SH-SY5Y (cell line): ENCODE measurements around the gene PTAFR.

Source experiments
- GATA2 ChIP-seq: IDR thresholded peaks from 2 replicates; pipeline ENCODE4 v1.6.1; 2011; ENCODE audit warnings: mild to moderate bottlenecking, low read depth, low read length
- GATA3 ChIP-seq: IDR thresholded peaks from 2 replicates; pipeline ENCODE4 v1.6.1; 2011; ENCODE audit warnings: low read depth, mild to moderate bottlenecking, low read length, moderate library complexity

DNA sequence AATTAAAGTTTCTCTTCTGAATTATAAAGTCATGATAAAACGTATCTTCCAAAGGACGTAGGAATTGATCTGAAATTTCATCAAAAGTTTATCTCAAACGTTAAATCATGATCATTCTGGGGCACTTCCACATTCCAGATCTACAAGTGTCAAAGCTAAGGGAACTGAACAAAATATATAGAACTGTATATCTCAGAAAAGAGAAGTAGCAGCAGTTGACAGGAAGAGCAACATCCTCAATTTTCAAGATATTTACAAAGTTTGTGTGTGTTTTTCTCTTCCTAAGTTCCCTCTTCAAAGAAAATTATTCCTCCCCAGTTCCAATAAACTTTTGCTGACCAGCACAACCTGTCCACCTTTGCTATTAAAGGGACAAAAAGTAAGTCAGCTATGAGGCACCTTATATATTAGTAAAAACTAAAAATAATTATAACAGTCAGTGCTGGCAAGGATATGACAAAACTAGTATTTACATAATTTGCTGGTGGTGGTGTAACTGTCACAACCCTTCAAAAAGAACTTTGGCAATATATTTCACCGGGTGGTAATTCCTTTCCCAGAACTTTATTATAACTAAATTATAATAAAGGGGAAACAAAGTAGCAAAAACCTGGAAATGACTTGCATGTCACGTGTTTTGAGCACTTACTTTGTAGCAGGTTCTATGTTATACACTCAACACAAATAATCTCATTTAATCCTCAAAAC, 49.6 kb downstream of the PTAFR start:
- TF ChIP-seq GATA3 (no peak), GATA2 (no peak)
